ENCODE results near the gene IQCE. TPM values are rescaled to one million over a fixed set of nuclear protein-coding genes. Genes with fewer than 3 reads are reported as not detected.
A peak's percentile ranks its signal among the peaks of the same experiment; 100 is the strongest.

Gene IQCE
- total and polyA plus RNA-seq, 9 donors = 4.4 to 19.2 (median 13.3) TPM

DNA sequence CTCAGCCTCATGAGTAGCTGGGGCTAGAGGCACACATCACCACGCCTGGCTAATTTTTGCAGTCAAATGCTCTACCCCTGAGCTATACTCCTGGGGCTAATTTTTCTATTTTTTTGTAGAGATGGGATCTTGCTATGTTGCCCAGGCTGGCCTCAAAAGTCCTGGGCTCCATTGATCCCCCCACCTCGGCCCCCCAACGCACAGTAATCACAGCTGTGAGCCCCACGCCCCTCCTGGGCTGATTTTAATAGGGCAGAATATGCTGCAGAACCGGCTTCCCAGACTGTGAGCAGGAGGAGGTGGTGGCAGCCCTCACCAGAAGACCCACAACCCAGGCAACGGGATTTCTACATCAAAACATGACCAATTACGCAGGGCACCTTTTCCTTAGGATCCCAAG is 18.6 kb upstream of the IQCE start:
- Histone ChIP-seq H3K36me3 (no peaks in the 10 kb centered on the region), H3K9me3 (no peaks in the 10 kb centered on the region), H3K27me3 (no peaks in the 10 kb centered on the region), H3K4me3 (no peak overlapping the region), H3K27ac (no peak overlapping the region), H3K4me1 (ENCODE audit: insufficient read depth) (no peaks in the 10 kb centered on the region)
- intact Hi-C loops (cut with DNase I) = no loop called here
- 90 to 91% (median 90%) methylated on average over 7 of the region's 7 CpGs for WGBS, 3 donors
- TF ChIP-seq EP300 (IDR thresholded peaks at IDR 0.05) = no peak
- no peak for TF ChIP-seq POLR2A (IDR thresholded peaks at IDR 0.05)
- TF ChIP-seq CTCF (IDR thresholded peaks at IDR 0.05) = no peak
- DNase-seq = peak in 1 of 5 donors; percentile 8

DNA sequence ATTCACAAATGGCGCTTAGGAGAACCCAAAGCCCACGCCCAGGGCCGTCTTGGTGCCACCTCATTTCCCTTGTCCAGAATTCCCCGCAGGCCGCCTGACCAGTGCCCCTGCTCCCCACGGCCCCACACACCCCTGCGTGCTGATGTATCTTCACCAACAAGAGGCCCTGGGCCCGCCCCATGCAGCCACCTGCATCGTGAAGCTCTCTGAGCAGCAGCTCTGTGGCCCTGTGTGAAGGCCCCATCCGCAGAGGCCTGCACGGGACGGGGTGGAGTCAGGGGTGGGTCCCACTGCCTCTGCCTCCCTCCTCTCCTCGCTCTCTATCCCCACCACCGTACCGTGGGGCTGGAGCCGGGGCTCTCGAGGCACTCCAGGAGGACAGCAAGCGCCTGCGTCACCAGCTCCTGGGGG is 18.1 kb upstream of the IQCE start:
- H3K36me3 ChIP-seq = no peaks in the 10 kb centered on the region
- no peak overlapping the region for H3K4me3 ChIP-seq
- no peaks in the 10 kb centered on the region for H3K9me3 ChIP-seq
- no peaks in the 10 kb centered on the region for H3K4me1 ChIP-seq (ENCODE audit: insufficient read depth)
- intact Hi-C loops (cut with DNase I) = no loop called here
- peak in 1 of 5 donors; percentile 20 for DNase-seq
- no peaks in the 10 kb centered on the region for H3K27me3 ChIP-seq
- TF ChIP-seq CTCF (IDR thresholded peaks at IDR 0.05) (no peak), POLR2A (IDR thresholded peaks at IDR 0.05) (no peak)
- H3K27ac ChIP-seq = no peak overlapping the region
- WGBS, 3 donors = 86 to 90% (median 89%) methylated on average over 17 to 19 of the region's 19 CpGs

DNA sequence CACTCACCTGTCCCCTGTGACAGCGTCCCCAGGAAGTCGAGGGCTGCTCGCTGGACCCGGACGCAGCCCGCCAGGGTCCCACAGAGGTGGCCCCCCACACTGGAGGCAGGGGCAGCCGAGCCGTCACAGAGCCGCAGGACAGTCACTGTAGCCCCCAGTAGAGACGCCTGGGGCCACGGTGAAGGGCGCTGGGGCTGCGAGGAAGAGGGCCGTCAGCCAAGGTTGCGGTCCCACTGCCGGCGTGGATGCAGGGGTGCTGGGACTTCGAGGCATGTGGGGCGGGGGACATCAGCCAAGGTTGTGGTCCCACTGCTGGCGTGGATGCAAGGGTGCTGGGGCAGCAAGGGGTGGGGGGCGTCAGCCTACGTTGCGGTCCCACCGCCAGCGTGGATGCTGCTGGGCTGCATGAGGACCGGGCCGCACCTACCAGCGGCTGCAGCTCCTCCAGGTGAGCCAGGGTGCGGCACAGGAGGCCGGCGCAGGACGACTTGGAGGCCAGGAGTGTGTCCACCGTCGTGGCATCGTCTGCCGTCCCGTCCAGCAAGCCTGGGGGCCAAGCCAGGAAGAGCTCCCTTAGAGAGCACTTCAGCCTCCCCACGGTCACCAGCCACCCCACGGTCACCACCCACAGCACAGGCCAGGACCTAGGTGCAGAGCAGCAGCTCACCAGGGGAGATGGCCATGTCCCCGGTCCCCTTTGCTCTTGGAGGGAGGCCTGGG is 17.3 kb upstream of the IQCE start:
- no peak overlapping the region for H3K27ac ChIP-seq
- H3K4me3 ChIP-seq = no peak overlapping the region
- no peak for TF ChIP-seq CTCF (IDR thresholded peaks at IDR 0.05)
- no peak for TF ChIP-seq POLR2A (IDR thresholded peaks at IDR 0.05)
- TF ChIP-seq EP300 (IDR thresholded peaks at IDR 0.05) = no peak
- WGBS, 3 donors = 90 to 92% (median 90%) methylated on average over 37 to 40 of the region's 40 CpGs
- no peaks in the 10 kb centered on the region for H3K4me1 ChIP-seq (ENCODE audit: insufficient read depth)
- H3K36me3 ChIP-seq = no peaks in the 10 kb centered on the region
- intact Hi-C loops (cut with DNase I) = no loop called here
- no peaks in the 10 kb centered on the region for H3K27me3 ChIP-seq
- no peaks in the 10 kb centered on the region for H3K9me3 ChIP-seq
- peak in 2 of 5 donors; percentile 25 for DNase-seq

GRCh38 chr7:2542011-2542915 is 16.5 kb upstream of the IQCE start:
- Histone ChIP-seq H3K27me3 (no peaks in the 10 kb centered on the region), H3K9me3 (no peaks in the 10 kb centered on the region), H3K4me1 (ENCODE audit: insufficient read depth) (no peaks in the 10 kb centered on the region), H3K36me3 (no peaks in the 10 kb centered on the region), H3K4me3 (no peak overlapping the region), H3K27ac (no peak overlapping the region)
- TF ChIP-seq POLR2A (IDR thresholded peaks at IDR 0.05) = no peak
- TF ChIP-seq EP300 (IDR thresholded peaks at IDR 0.05) = no peak
- no peak for TF ChIP-seq CTCF (IDR thresholded peaks at IDR 0.05)
- 81 to 86% (median 85%) methylated on average over 22 to 25 of the region's 25 CpGs for WGBS, 3 donors
- intact Hi-C loops (cut with DNase I) = no loop called here
- peak in 1 of 5 donors; percentile 16 for DNase-seq

Data from ovary (tissue), 9 donors.